Ovary (tissue), 3 donors: ENCODE results near the gene KAT14.

Experiments used
- CTCF ChIP-seq, 3 donors: fragments of 450-650 bp in 2 of 3; fragments of 200-600 bp in 1 of 3; IDR thresholded peaks; one replicate each; pipeline versions ENCODE4 v1.5.1 to v1.8.0; 2016 to 2022; ENCODE audit warnings: antibody characterized with exemption in 3 of 3, mild to moderate bottlenecking in 1 of 3
- POLR2A ChIP-seq: fragments of 450-650 bp; IDR thresholded peaks from one replicate; pipeline ENCODE4 v1.6.1; 2017; ENCODE audit warnings: antibody characterized with exemption, mild to moderate bottlenecking, moderate library complexity
- donor health status: DM: no; HTN: no; CAD: no.

GRCh38 chr20:18090477-18090876 is 47.2 kb upstream of the KAT14 start:
- TF ChIP-seq POLR2A, result no peak
- no peak for TF ChIP-seq CTCF (IDR thresholded peaks at IDR 0.05)
